Calu3 (cell line): ENCODE results near the gene SMARCD1. TPM values are rescaled to one million over a fixed set of nuclear protein-coding genes. Genes with fewer than 3 reads are reported as not detected.

Experiments
- BruUV-seq: library from RNA; stranded (reverse); fragments of 400-500 nt; replicated peaks from 2 replicates; lab custom pipeline; 2021; lab: Mats Ljungman, UMichigan
- CTCF ChIA-PET: fragments of 300-600 bp; sonication (Branson Sonifier 250); formaldehyde crosslinking; loops from one replicate; lab custom pipeline; 2022; ENCODE audit warnings: antibody characterized with exemption; lab: Charles Lee
- DNase-seq: peaks from one replicate; pipeline ENCODE4 v3.0.0; 2022
- H3K27ac Mint-ChIP-seq: one replicate; pipeline ENCODE4 v1.8.0; 2022; ENCODE audit warnings: mixed read lengths; ENCODE audit not compliant: unreplicated experiment
- H3K27me3 Mint-ChIP-seq: one replicate; pipeline ENCODE4 v1.8.0; 2022; ENCODE audit warnings: mixed read lengths; ENCODE audit not compliant: unreplicated experiment
- H3K36me3 Mint-ChIP-seq: one replicate; pipeline ENCODE4 v1.8.0; 2022; ENCODE audit warnings: mild to moderate bottlenecking, moderate library complexity, mixed read lengths; ENCODE audit not compliant: insufficient read depth, unreplicated experiment
- H3K4me1 Mint-ChIP-seq: one replicate; pipeline ENCODE4 v1.8.0; 2022; ENCODE audit warnings: mild to moderate bottlenecking, low read depth, mixed read lengths; ENCODE audit not compliant: unreplicated experiment
- H3K4me3 Mint-ChIP-seq: one replicate; pipeline ENCODE4 v1.8.0; 2022; ENCODE audit warnings: mild to moderate bottlenecking, low read depth, moderate library complexity, mixed read lengths; ENCODE audit not compliant: unreplicated experiment
- H3K9me3 Mint-ChIP-seq: one replicate; pipeline ENCODE4 v1.8.0; 2022; ENCODE audit warnings: low read depth, mixed read lengths; ENCODE audit not compliant: unreplicated experiment
- CTCF ChIP-seq: fragments of 200-600 bp; IDR thresholded peaks from one replicate; pipeline ENCODE4 v1.8.0; 2022; ENCODE audit warnings: antibody characterized with exemption; ENCODE audit not compliant: unreplicated experiment
- intact Hi-C: fragments of 100-400 bp; cut with micrococcal nuclease; formaldehyde crosslinking; loops from one replicate; pipeline ENCODE4 v1.10.0; 2022; ENCODE audit not compliant: unreplicated experiment
- total RNA-seq: library from RNA; stranded (reverse); gene quantifications from 2 replicates; pipeline ENCODE4 v1.2.3, GENCODE V29; 2022

Gene SMARCD1
- total RNA-seq, 1 experiment from 2014 or later, result 36.9 TPM

- Mint-ChIP-seq H3K27ac (no peak overlapping the region), H3K4me3 (no peak overlapping the region), H3K4me1 (no peaks in the 10 kb centered on the region), H3K36me3 (no peaks in the 10 kb centered on the region), H3K27me3 (peaks cover 40% of the 10 kb centered on the region), H3K9me3 (no peaks in the 10 kb centered on the region)
- no peak for DNase-seq
- CTCF ChIA-PET, result interaction anchor here (0.7 kb wide), 1 partner anchor 233 kb away, joined by 5 read pairs; no protein-coding TSS in a partner anchor
- TF ChIP-seq CTCF, result no peak
- intact Hi-C loops, result no loop called here
- no TSS peak for BruUV-seq
Measured at GRCh38 chr12:50043854-50044253, 41.3 kb upstream of the SMARCD1 start.

GRCh38 chr12:50047693-50048250 is 37.4 kb upstream of the SMARCD1 start:
- H3K27me3 Mint-ChIP-seq, result peaks cover 55% of the 10 kb centered on the region

GRCh38 chr12:50049254-50050118 is 35.7 kb upstream of the SMARCD1 start:
- intact Hi-C loops, result loop anchor here (10.0 kb wide), 1 partner anchor 185 kb away; no protein-coding TSS in a partner anchor
- no TSS peak for BruUV-seq

More at GRCh38 chr12:50047693-50048250, 37.4 kb upstream of the SMARCD1 start:
- H3K4me1 Mint-ChIP-seq, result no peaks in the 10 kb centered on the region
- H3K9me3 Mint-ChIP-seq, result no peaks in the 10 kb centered on the region
- intact Hi-C loops, result no loop called here
- CTCF ChIA-PET, result no interaction called here
- H3K36me3 Mint-ChIP-seq, result no peaks in the 10 kb centered on the region
- no peak overlapping the region for H3K4me3 Mint-ChIP-seq
- DNase-seq, result no peak
- no peak overlapping the region for H3K27ac Mint-ChIP-seq
- BruUV-seq, result no TSS peak
- no peak for TF ChIP-seq CTCF

GRCh38 chr12:50050119-50050385 is 35.1 kb upstream of the SMARCD1 start:
- DNase-seq, result no peak
- intact Hi-C loops, result loop anchor here (10.0 kb wide), 1 partner anchor 185 kb away; no protein-coding TSS in a partner anchor
- no peak for TF ChIP-seq CTCF
- no TSS peak for BruUV-seq
- H3K9me3 Mint-ChIP-seq, result no peaks in the 10 kb centered on the region
- H3K4me1 Mint-ChIP-seq, result no peaks in the 10 kb centered on the region
- CTCF ChIA-PET, result interaction anchor here (0.6 kb wide), 2 partner anchors 22 to 1019 kb away, joined by 3 read pairs; no protein-coding TSS in a partner anchor
- H3K4me3 Mint-ChIP-seq, result no peak overlapping the region
- H3K27me3 Mint-ChIP-seq, result peaks cover 50% of the 10 kb centered on the region
- H3K36me3 Mint-ChIP-seq, result no peaks in the 10 kb centered on the region
- no peak overlapping the region for H3K27ac Mint-ChIP-seq

More at GRCh38 chr12:50049254-50050118, 35.7 kb upstream of the SMARCD1 start:
- Mint-ChIP-seq H3K27ac (no peak overlapping the region), H3K9me3 (no peaks in the 10 kb centered on the region), H3K4me3 (no peak overlapping the region), H3K27me3 (peaks cover 50% of the 10 kb centered on the region), H3K36me3 (no peaks in the 10 kb centered on the region), H3K4me1 (no peaks in the 10 kb centered on the region)
- no peak for DNase-seq
- CTCF ChIA-PET, result interaction anchor here (0.6 kb wide), 2 partner anchors 21 to 1019 kb away, joined by 3 read pairs; no protein-coding TSS in a partner anchor
- no peak for TF ChIP-seq CTCF
